PC-3 (cell line): ENCODE measurements around the gene SLC5A5. TPM values are rescaled to one million over a fixed set of nuclear protein-coding genes. Genes with fewer than 3 reads are reported as not detected.

Experiments
- ATAC-seq: fragments of 200-7000 bp; cut with Tn5 transposase; 2 replicates; pipeline ENCODE4 v1.9.1; 2020; ENCODE audit warnings: mild to moderate bottlenecking, moderate library complexity
- BruUV-seq: library from RNA; stranded (reverse); fragments of 400-500 nt; replicated peaks from 2 replicates; lab custom pipeline; 2021; lab: Mats Ljungman, UMichigan
- CTCF ChIA-PET: fragments of 300-600 bp; sonication (Branson Sonifier 250); formaldehyde crosslinking; loops from one replicate; lab custom pipeline; 2022; ENCODE audit warnings: antibody characterized with exemption; lab: Charles Lee
- POLR2A ChIA-PET: fragments of 300-600 bp; sonication (Branson Sonifier 250); formaldehyde crosslinking; loops from one replicate; lab custom pipeline; 2022; ENCODE audit warnings: antibody characterized with exemption; ENCODE audit not compliant: unreplicated experiment; lab: Charles Lee
- DNase-seq: peaks from one replicate; pipeline ENCODE4 v3.0.0-alpha.2; 2015
- H2AFZ ChIP-seq: fragments of 300-600 bp; sonication (generic); 2 replicates; pipeline ENCODE4 v1.6.0; 2016; ENCODE audit warnings: antibody characterized with exemption, low read length
- H3F3A ChIP-seq: fragments of 300-600 bp; sonication (generic); one replicate; pipeline ENCODE4 v1.6.0; 2017; ENCODE audit warnings: antibody characterized with exemption, low read length, control low read depth, mild to moderate bottlenecking; ENCODE audit not compliant: unreplicated experiment
- H3K27ac ChIP-seq: fragments of 300-600 bp; sonication (generic); 2 replicates; pipeline ENCODE4 v1.5.1; 2016; ENCODE audit warnings: mild to moderate bottlenecking, low read length
- H3K27me3 ChIP-seq: fragments of 300-600 bp; sonication (generic); 2 replicates; pipeline ENCODE4 v1.6.1; 2016; ENCODE audit warnings: low read length, mixed read lengths
- H3K36me3 ChIP-seq: fragments of 300-600 bp; sonication (generic); 2 replicates; pipeline ENCODE4 v1.6.1; 2016; ENCODE audit warnings: low read depth, mixed run types, low read length, mixed read lengths
- H3K4me1 ChIP-seq: fragments of 300-600 bp; sonication (generic); 2 replicates; pipeline ENCODE4 v1.5.1; 2016; ENCODE audit warnings: low read length; ENCODE audit not compliant: insufficient read depth
- H3K4me2 ChIP-seq: fragments of 300-600 bp; sonication (generic); 2 replicates; pipeline ENCODE4 v1.6.0; 2016; ENCODE audit warnings: low read length
- H3K4me3 ChIP-seq: fragments of 300-600 bp; sonication (generic); 2 replicates; pipeline ENCODE4 v1.5.1; 2016; ENCODE audit warnings: mild to moderate bottlenecking, low read length, mixed read lengths
- H3K79me2 ChIP-seq: fragments of 300-600 bp; sonication (generic); 2 replicates; pipeline ENCODE4 v1.6.1; 2017; ENCODE audit warnings: low read length, mixed read lengths
- H3K9ac ChIP-seq: fragments of 300-600 bp; sonication (generic); 2 replicates; pipeline ENCODE4 v1.6.0; 2016; ENCODE audit warnings: mild to moderate bottlenecking, low read length
- H3K9me2 ChIP-seq: fragments of 300-600 bp; sonication (generic); replicated peaks from 2 replicates; pipeline ENCODE4 v1.6.1; 2016; ENCODE audit warnings: mixed run types, low read length, mixed read lengths
- H3K9me3 ChIP-seq: fragments of 300-600 bp; sonication (generic); 2 replicates; pipeline ENCODE4 v1.6.1; 2016; ENCODE audit warnings: low read length, mixed read lengths
- H4K20me1 ChIP-seq: fragments of 300-600 bp; sonication (generic); 2 replicates; pipeline ENCODE4 v1.6.1; 2016; ENCODE audit warnings: low read length, mixed read lengths
- CTCF ChIP-seq: fragments of 300-600 bp; sonication (generic); conservative IDR thresholded peaks from 2 replicates; pipeline ENCODE4 v1.5.1; 2017; ENCODE audit warnings: antibody characterized with exemption, low read depth, mild to moderate bottlenecking, low read length
- EZH2 ChIP-seq: fragments of 300-600 bp; sonication (generic); IDR thresholded peaks from one replicate; pipeline ENCODE4 v1.6.1; 2017; ENCODE audit warnings: antibody characterized with exemption, mild to moderate bottlenecking, low read length; ENCODE audit not compliant: unreplicated experiment
- EZH2phosphoT487 ChIP-seq: fragments of 300-600 bp; sonication (generic); IDR thresholded peaks from 2 replicates; pipeline ENCODE4 v1.6.1; 2018; ENCODE audit warnings: mild to moderate bottlenecking, antibody characterized with exemption, low read length, borderline replicate concordance
- intact Hi-C: fragments of 100-400 bp; cut with micrococcal nuclease; formaldehyde crosslinking; loops from 2 replicates; pipeline ENCODE4 v1.9.0; 2023
- total RNA-seq: library from RNA; depleted of rRNA; stranded (reverse); fragments of >200 nt; gene quantifications from 2 replicates; pipeline ENCODE4 v1.2.3, GENCODE V29; 2014

The SLC5A5 gene
- total RNA-seq, 1 experiment from 2014 or later: not detected

GRCh38 chr19:17836530-17836929, 35.2 kb upstream of the SLC5A5 start:
- H3K9me3 ChIP-seq: no peaks in the 10 kb centered on the region
- ChIA-PET CTCF (no interaction called here), POLR2A (no interaction called here)
- no peaks in the 10 kb centered on the region for H3K79me2 ChIP-seq
- no peaks in the 10 kb centered on the region for H3F3A ChIP-seq
- no peak overlapping the region for H2AFZ ChIP-seq
- H4K20me1 ChIP-seq: no peaks in the 10 kb centered on the region
- no peak for TF ChIP-seq EZH2
- TF ChIP-seq CTCF: no peak
- no peak for TF ChIP-seq EZH2phosphoT487
- H3K9ac ChIP-seq: no peak overlapping the region
- H3K27ac ChIP-seq: no peak overlapping the region
- no peaks in the 10 kb centered on the region for H3K36me3 ChIP-seq
- H3K9me2 ChIP-seq: no peaks in the 10 kb centered on the region
- ATAC-seq (no peak), DNase-seq (no peak)
- no peak overlapping the region for H3K4me2 ChIP-seq
- BruUV-seq: no TSS peak
- no peak overlapping the region for H3K4me3 ChIP-seq
- no peaks in the 10 kb centered on the region for H3K27me3 ChIP-seq
- peaks cover 6% of the 10 kb centered on the region; the same call in 1 of the 2 replicates for H3K4me1 ChIP-seq
- intact Hi-C loops: no loop called here

- BruUV-seq: no TSS peak
- POLR2A ChIA-PET: no interaction called here
Observed at GRCh38 chr19:17837972-17838371, 33.8 kb upstream of the SLC5A5 start.

More at GRCh38 chr19:17837972-17838371, 33.8 kb upstream of the SLC5A5 start:
- H3K4me1 ChIP-seq: peaks cover 13% of the 10 kb centered on the region; the same call in 1 of the 2 replicates
- ATAC-seq: no peak
- intact Hi-C loops: no loop called here
- H3K4me2 ChIP-seq: no peak overlapping the region
- peaks cover 8% of the 10 kb centered on the region for H3K79me2 ChIP-seq
- H3K27me3 ChIP-seq: no peaks in the 10 kb centered on the region
- no peaks in the 10 kb centered on the region for H3K9me3 ChIP-seq
- TF ChIP-seq EZH2 (no peak), EZH2phosphoT487 (no peak), CTCF (no peak)
- H4K20me1 ChIP-seq: no peaks in the 10 kb centered on the region
- CTCF ChIA-PET: no interaction called here
- H3K27ac ChIP-seq: no peak overlapping the region
- DNase-seq: no peak
- H3K36me3 ChIP-seq: no peaks in the 10 kb centered on the region
- no peaks in the 10 kb centered on the region for H3F3A ChIP-seq
- H3K9me2 ChIP-seq: no peaks in the 10 kb centered on the region
- no peak overlapping the region for H2AFZ ChIP-seq
- no peak overlapping the region for H3K4me3 ChIP-seq
- H3K9ac ChIP-seq: no peak overlapping the region
